Smooth muscle cell (in vitro differentiated cells): ENCODE results near the gene AKIRIN2. TPM values are rescaled to one million over a fixed set of nuclear protein-coding genes. Genes with fewer than 3 reads are reported as not detected.

Experiments used
- DNase-seq: peaks from one replicate; lab custom pipeline; 2025; ENCODE audit not compliant: unreplicated experiment; lab: John Stamatoyannopoulos, UW
- H2AFZ ChIP-seq: fragments of 200-600 bp; sonication (generic); 2 replicates; pipeline ENCODE4 v1.6.0; 2016; ENCODE audit warnings: antibody characterized with exemption, low read depth, mild to moderate bottlenecking
- H3F3A ChIP-seq: fragments of 200-600 bp; sonication (generic); 2 replicates; pipeline ENCODE4 v1.6.0; 2017; ENCODE audit warnings: antibody characterized with exemption, low read depth
- H3K27ac ChIP-seq: fragments of 200-600 bp; sonication (generic); 2 replicates; pipeline ENCODE4 v1.5.1; 2016; ENCODE audit warnings: low read depth, mild to moderate bottlenecking
- H3K27me3 ChIP-seq: fragments of 200-600 bp; sonication (generic); 2 replicates; pipeline ENCODE4 v1.6.1; 2016; ENCODE audit warnings: low read depth, mild to moderate bottlenecking
- H3K36me3 ChIP-seq: fragments of 200-600 bp; sonication (generic); 2 replicates; pipeline ENCODE4 v1.5.1; 2016; ENCODE audit warnings: low read depth
- H3K4me1 ChIP-seq: fragments of 200-600 bp; sonication (generic); 2 replicates; pipeline ENCODE4 v1.5.1; 2016; ENCODE audit warnings: low read depth
- H3K4me2 ChIP-seq: fragments of 200-600 bp; sonication (generic); 2 replicates; pipeline ENCODE4 v1.6.0; 2016; ENCODE audit warnings: mild to moderate bottlenecking
- H3K4me3 ChIP-seq: fragments of 200-600 bp; sonication (generic); 2 replicates; pipeline ENCODE4 v1.5.1; 2016; ENCODE audit warnings: mild to moderate bottlenecking
- H3K79me2 ChIP-seq: fragments of 200-600 bp; sonication (generic); 2 replicates; pipeline ENCODE4 v1.6.0; 2016; ENCODE audit warnings: low read depth, mild to moderate bottlenecking
- H3K9ac ChIP-seq: fragments of 200-600 bp; sonication (generic); 2 replicates; pipeline ENCODE4 v1.6.0; 2016; ENCODE audit warnings: low read depth
- H3K9me3 ChIP-seq: fragments of 200-600 bp; sonication (generic); replicated peaks from 2 replicates; pipeline ENCODE4 v1.5.1; 2016; ENCODE audit warnings: low read depth
- H4K20me1 ChIP-seq: fragments of 200-600 bp; sonication (generic); 2 replicates; pipeline ENCODE4 v1.6.0; 2016; ENCODE audit warnings: low read depth
- CTCF ChIP-seq: fragments of 200-600 bp; sonication (generic); IDR thresholded peaks from 2 replicates; pipeline ENCODE4 v1.5.1; 2017; ENCODE audit warnings: borderline replicate concordance, mild to moderate bottlenecking, antibody characterized with exemption; ENCODE audit not compliant: insufficient read depth, poor library complexity, severe bottlenecking
- WGBS: methylation state at CpG from one replicate; pipeline ENCODE4 v1.1.7; 2016; ENCODE audit warnings: low lambda C conversion rate; 5-methylcytosine and 5-hydroxymethylcytosine counted together
- polyA plus RNA-seq: library from polyadenylated mRNA; unstranded; fragments of >200 nt; fragmentation: Nextera tagmentation; extraction: Ambion mirVana; gene quantifications from 2 replicates; pipeline ENCODE4 v1.2.1, GENCODE V29; 2016
- total RNA-seq: library from RNA; depleted of rRNA; stranded (reverse); fragments of >200 nt; gene quantifications from 2 replicates; pipeline ENCODE4 v1.2.3, GENCODE V29; 2014

Gene AKIRIN2
- total RNA-seq (29.5 and 29.6 TPM in 2 replicates), polyA plus RNA-seq (50.5 and 60.3 TPM in 2 replicates)

- H3K9me3 ChIP-seq, result no peaks in the 10 kb centered on the region
- peak; percentile 91 for DNase-seq
- 1% methylated on average over 86 of the region's 88 CpGs for WGBS
- H3K27me3 ChIP-seq, result no peaks in the 10 kb centered on the region
- H3F3A ChIP-seq, result peaks cover 12% of the 10 kb centered on the region
- no peak for TF ChIP-seq CTCF
- peak within 1 kb of the TSS; percentile 96 for H3K27ac ChIP-seq
- H2AFZ ChIP-seq, result peak within 1 kb of the TSS; percentile 85
- no peaks in the 10 kb centered on the region for H3K36me3 ChIP-seq
- peaks cover 50% of the 10 kb centered on the region for H3K79me2 ChIP-seq
- peak within 1 kb of the TSS; percentile 97 for H3K9ac ChIP-seq
- H3K4me3 ChIP-seq, result peak within 1 kb of the TSS; percentile 88
- H3K4me1 ChIP-seq, result peaks cover 23% of the 10 kb centered on the region
- H3K4me2 ChIP-seq, result peak within 1 kb of the TSS; percentile 100
- peaks cover 44% of the 10 kb centered on the region for H4K20me1 ChIP-seq
Observed at GRCh38 chr6:87701676-87702588, at the start of gene AKIRIN2. AKIRIN2 (minus strand) TSS chr6:87702233; CDS start chr6:87701684, 549 bp downstream.

- Histone ChIP-seq H3K4me1 (no peaks in the 10 kb centered on the region), H3F3A (no peaks in the 10 kb centered on the region), H3K4me2 (no peak overlapping the region), H3K27ac (peak overlapping the region; percentile 11), H4K20me1 (no peaks in the 10 kb centered on the region), H3K79me2 (no peaks in the 10 kb centered on the region), H3K27me3 (no peaks in the 10 kb centered on the region), H2AFZ (no peak overlapping the region), H3K9ac (no peak overlapping the region), H3K4me3 (no peak overlapping the region), H3K36me3 (no peaks in the 10 kb centered on the region), H3K9me3 (no peaks in the 10 kb centered on the region)
- no peak for TF ChIP-seq CTCF
- WGBS, result 18% methylated on average over 1 of the region's 1 CpG
- no peak for DNase-seq
Observed at GRCh38 chr6:87747646-87748045, 45.6 kb upstream of the AKIRIN2 start.

- Histone ChIP-seq H3K27ac (no peak overlapping the region), H3K9me3 (no peaks in the 10 kb centered on the region), H3K27me3 (no peaks in the 10 kb centered on the region), H3K79me2 (no peaks in the 10 kb centered on the region), H3K4me1 (no peaks in the 10 kb centered on the region), H3K36me3 (no peaks in the 10 kb centered on the region), H3F3A (no peaks in the 10 kb centered on the region), H3K9ac (no peak overlapping the region), H2AFZ (no peak overlapping the region), H3K4me2 (no peak overlapping the region), H4K20me1 (no peaks in the 10 kb centered on the region), H3K4me3 (no peak overlapping the region)
- WGBS, result 65% methylated on average over 2 of the region's 2 CpGs
- DNase-seq, result no peak
- no peak for TF ChIP-seq CTCF
Observed at GRCh38 chr6:87745966-87746721, 44.1 kb upstream of the AKIRIN2 start.
